ENCODE data around the gene RAN. TPM values are rescaled to one million over a fixed set of nuclear protein-coding genes. Genes with fewer than 3 reads are reported as not detected.
"Not testable (repeated sequence)": the region's sequence is repeated elsewhere in the genome, so short reads cannot be mapped to it uniquely, and the experiment has no call there.

The RAN gene
- total RNA-seq, 1 donor from 2014 or later: 227 TPM

GRCh38 chr12:130876758-130877157 is 4.9 kb downstream of the RAN start:
- H3K36me3 ChIP-seq (ENCODE audit: control insufficient read depth in 3 of 3, insufficient read depth in 3 of 3, low read length in 3 of 3): peaks cover 29 to 45% (median 36%) of the 10 kb centered on the region in 3 donors
- H3K4me3 ChIP-seq (ENCODE audit: low read length in 3 of 3): no peak overlapping the region
- no peak overlapping the region for H3K27ac ChIP-seq (ENCODE audit: low read depth, low read length)
- peaks cover 8 to 12% (median 11%) of the 10 kb centered on the region in 3 donors for H3K4me1 ChIP-seq (ENCODE audit: control insufficient read depth in 3 of 3, insufficient read depth in 3 of 3, low read length in 3 of 3)
- H3K27me3 ChIP-seq (ENCODE audit: control insufficient read depth in 3 of 3, insufficient read depth in 3 of 3, low read length in 3 of 3): no peaks in the 10 kb centered on the region
- no peak overlapping the region for H3K9ac ChIP-seq (ENCODE audit: low read depth in 1 of 3, low read length in 3 of 3)
- no peaks in the 10 kb centered on the region for H3K9me3 ChIP-seq (ENCODE audit: control insufficient read depth in 3 of 3, low read length in 3 of 3)

DNA sequence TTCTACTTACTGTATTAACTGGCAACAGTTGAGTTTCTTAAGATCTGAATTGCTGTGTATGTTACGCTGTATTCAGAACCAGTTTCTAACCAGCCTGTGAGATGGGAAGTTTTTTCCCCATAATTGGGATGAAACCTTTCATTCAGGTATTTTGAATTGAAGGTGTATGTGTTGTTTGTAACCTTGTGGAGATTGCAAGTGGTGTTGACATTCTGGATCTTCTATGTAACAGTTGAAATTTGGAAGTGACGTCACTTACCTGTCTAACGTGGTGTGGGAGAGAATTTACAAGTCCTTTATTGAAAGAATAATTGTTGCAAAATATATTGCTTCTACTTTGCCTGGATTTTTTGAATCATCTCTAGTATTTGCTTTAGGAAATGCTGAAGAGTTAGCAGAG is 5.5 kb downstream of the RAN start:
- H3K4me1 ChIP-seq (ENCODE audit: control insufficient read depth in 3 of 3, insufficient read depth in 3 of 3, low read length in 3 of 3): peaks cover 8 to 12% (median 11%) of the 10 kb centered on the region in 3 donors
- H3K36me3 ChIP-seq (ENCODE audit: control insufficient read depth in 3 of 3, insufficient read depth in 3 of 3, low read length in 3 of 3): peaks cover 29 to 45% (median 36%) of the 10 kb centered on the region in 3 donors
- no peaks in the 10 kb centered on the region for H3K9me3 ChIP-seq (ENCODE audit: control insufficient read depth in 3 of 3, low read length in 3 of 3)
- no peak overlapping the region for H3K4me3 ChIP-seq (ENCODE audit: low read length in 3 of 3)
- H3K27me3 ChIP-seq (ENCODE audit: control insufficient read depth in 3 of 3, insufficient read depth in 3 of 3, low read length in 3 of 3): no peaks in the 10 kb centered on the region
- no peak overlapping the region for H3K27ac ChIP-seq (ENCODE audit: low read depth, low read length)
- H3K9ac ChIP-seq (ENCODE audit: low read depth in 1 of 3, low read length in 3 of 3): no peak overlapping the region

DNA sequence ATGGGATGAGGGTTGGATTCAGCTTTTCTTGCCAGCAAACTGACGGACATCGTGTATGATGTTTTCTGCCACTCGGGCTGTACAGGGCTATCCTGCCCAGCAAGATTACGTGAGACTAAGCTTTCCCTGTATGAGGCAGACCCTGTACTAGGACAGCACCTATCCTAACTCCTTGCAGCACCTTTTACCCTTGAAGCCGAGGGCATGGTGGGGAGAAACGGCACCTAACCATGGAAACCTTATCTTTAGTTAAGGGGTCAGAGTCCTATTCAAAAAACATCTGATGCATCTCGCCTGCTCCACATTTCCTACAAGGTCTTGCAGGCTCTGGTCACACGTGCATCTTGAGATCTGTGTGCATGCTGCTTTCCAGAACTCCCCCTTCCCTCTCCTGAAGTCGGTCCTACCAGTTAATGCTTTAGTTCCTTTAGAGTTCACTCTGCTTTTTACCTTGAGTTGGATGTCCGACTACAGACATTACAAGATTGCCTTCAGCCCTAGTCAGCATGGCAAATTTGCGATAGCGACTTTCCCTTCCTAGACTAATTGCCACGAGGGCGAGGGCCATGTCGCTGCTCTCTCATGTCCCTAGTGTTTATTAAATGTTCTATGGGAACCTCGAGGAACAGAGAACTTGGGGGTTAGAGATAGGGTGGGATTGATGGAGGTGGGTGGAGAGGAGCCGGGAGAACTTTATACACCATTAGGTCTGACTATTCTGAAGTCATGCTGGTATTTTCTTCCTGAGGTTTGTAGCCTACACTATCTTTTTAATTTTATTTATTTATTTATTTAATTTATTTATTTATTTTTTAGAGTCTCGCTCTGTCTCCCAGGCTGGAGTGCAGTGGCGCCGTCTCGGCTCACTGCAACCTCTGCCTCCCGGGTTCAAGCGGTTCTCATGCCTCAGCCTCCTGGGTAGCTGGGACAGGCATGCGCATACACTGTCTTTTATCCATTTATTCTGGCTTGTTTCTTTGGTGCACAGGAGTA is 6.6 kb downstream of the RAN start:
- Histone ChIP-seq H3K9me3 (ENCODE audit: control insufficient read depth in 3 of 3, low read length in 3 of 3) (no peaks in the 10 kb centered on the region), H3K36me3 (ENCODE audit: control insufficient read depth in 3 of 3, insufficient read depth in 3 of 3, low read length in 3 of 3) (peaks cover 25 to 39% (median 35%) of the 10 kb centered on the region in 3 donors), H3K4me1 (ENCODE audit: control insufficient read depth in 3 of 3, insufficient read depth in 3 of 3, low read length in 3 of 3) (peaks cover 0 to 2% (median 2%) of the 10 kb centered on the region in 3 donors), H3K9ac (ENCODE audit: low read depth in 1 of 3, low read length in 3 of 3) (no peak overlapping the region), H3K27me3 (ENCODE audit: control insufficient read depth in 3 of 3, insufficient read depth in 3 of 3, low read length in 3 of 3) (no peaks in the 10 kb centered on the region), H3K27ac (ENCODE audit: low read depth, low read length) (no peak overlapping the region), H3K4me3 (ENCODE audit: low read length in 3 of 3) (no peak overlapping the region)

GRCh38 chr12:130879212-130879686 is 7.4 kb downstream of the RAN start:
- H3K4me3 ChIP-seq (ENCODE audit: low read length in 3 of 3): no peak overlapping the region

DNA sequence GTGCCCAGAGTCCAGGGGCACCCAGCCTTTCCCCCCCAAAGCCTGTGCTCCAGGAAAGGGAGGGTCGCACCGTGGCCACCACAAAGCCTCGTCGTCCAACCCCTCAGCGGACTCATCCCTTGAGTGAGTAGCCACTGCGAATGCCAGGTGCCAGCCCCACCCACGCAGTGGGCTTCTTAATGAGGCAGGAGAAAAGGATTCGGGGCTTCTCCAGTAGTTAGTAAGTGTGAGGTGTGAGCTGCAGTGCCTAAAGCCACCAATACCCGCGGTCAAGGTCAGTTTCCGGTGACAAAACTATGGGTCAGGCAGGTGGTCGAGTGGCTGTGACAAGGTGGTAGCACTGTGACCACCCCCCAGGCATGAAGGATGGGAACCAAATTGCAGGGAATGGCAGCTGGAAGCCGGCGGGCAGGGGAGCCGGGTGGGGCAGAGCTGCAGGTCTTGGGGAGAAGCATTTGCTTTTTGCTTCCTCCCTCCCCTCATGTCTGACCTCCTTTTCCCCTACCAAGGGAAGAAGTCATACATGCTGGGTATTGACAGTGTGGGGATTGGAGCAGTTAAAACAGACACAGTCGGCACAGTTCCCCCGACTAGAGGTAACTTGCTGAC is 8.0 kb downstream of the RAN start:
- Histone ChIP-seq H3K27me3 (ENCODE audit: control insufficient read depth in 3 of 3, insufficient read depth in 3 of 3, low read length in 3 of 3) (no peaks in the 10 kb centered on the region), H3K9ac (ENCODE audit: low read depth in 1 of 3, low read length in 3 of 3) (peak overlapping the region in 2 of 3 donors; percentile 33 to 50), H3K27ac (ENCODE audit: low read depth, low read length) (no peak overlapping the region), H3K36me3 (ENCODE audit: control insufficient read depth in 3 of 3, insufficient read depth in 3 of 3, low read length in 3 of 3) (peaks cover 11 to 25% (median 22%) of the 10 kb centered on the region in 3 donors), H3K4me1 (ENCODE audit: control insufficient read depth in 3 of 3, insufficient read depth in 3 of 3, low read length in 3 of 3) (no peaks in the 10 kb centered on the region), H3K4me3 (ENCODE audit: low read length in 3 of 3) (peak overlapping the region in 2 of 3 donors; percentile 20 to 40), H3K9me3 (ENCODE audit: control insufficient read depth in 3 of 3, low read length in 3 of 3) (no peaks in the 10 kb centered on the region)

More at GRCh38 chr12:130879212-130879686, 7.4 kb downstream of the RAN start:
- Histone ChIP-seq H3K27me3 (ENCODE audit: control insufficient read depth in 3 of 3, insufficient read depth in 3 of 3, low read length in 3 of 3) (no peaks in the 10 kb centered on the region), H3K9me3 (ENCODE audit: control insufficient read depth in 3 of 3, low read length in 3 of 3) (no peaks in the 10 kb centered on the region), H3K4me1 (ENCODE audit: control insufficient read depth in 3 of 3, insufficient read depth in 3 of 3, low read length in 3 of 3) (no peaks in the 10 kb centered on the region), H3K27ac (ENCODE audit: low read depth, low read length) (no peak overlapping the region), H3K9ac (ENCODE audit: low read depth in 1 of 3, low read length in 3 of 3) (no peak overlapping the region), H3K36me3 (ENCODE audit: control insufficient read depth in 3 of 3, insufficient read depth in 3 of 3, low read length in 3 of 3) (peaks cover 17 to 31% (median 28%) of the 10 kb centered on the region in 3 donors)

GRCh38 chr12:130880411-130880885 is 8.6 kb downstream of the RAN start:
- no peaks in the 10 kb centered on the region for H3K4me1 ChIP-seq (ENCODE audit: control insufficient read depth in 3 of 3, insufficient read depth in 3 of 3, low read length in 3 of 3)
- H3K9ac ChIP-seq (ENCODE audit: low read depth in 1 of 3, low read length in 3 of 3): peak overlapping the region in 1 of 3 donors; percentile 50
- H3K27ac ChIP-seq (ENCODE audit: low read depth, low read length): no peak overlapping the region
- peak overlapping the region; percentile 20 to 40 (median 24) for H3K4me3 ChIP-seq (ENCODE audit: low read length in 3 of 3)
- H3K36me3 ChIP-seq (ENCODE audit: control insufficient read depth in 3 of 3, insufficient read depth in 3 of 3, low read length in 3 of 3): peaks cover 6 to 19% (median 17%) of the 10 kb centered on the region in 3 donors
- no peaks in the 10 kb centered on the region for H3K27me3 ChIP-seq (ENCODE audit: control insufficient read depth in 3 of 3, insufficient read depth in 3 of 3, low read length in 3 of 3)
- no peaks in the 10 kb centered on the region for H3K9me3 ChIP-seq (ENCODE audit: control insufficient read depth in 3 of 3, low read length in 3 of 3)

DNA sequence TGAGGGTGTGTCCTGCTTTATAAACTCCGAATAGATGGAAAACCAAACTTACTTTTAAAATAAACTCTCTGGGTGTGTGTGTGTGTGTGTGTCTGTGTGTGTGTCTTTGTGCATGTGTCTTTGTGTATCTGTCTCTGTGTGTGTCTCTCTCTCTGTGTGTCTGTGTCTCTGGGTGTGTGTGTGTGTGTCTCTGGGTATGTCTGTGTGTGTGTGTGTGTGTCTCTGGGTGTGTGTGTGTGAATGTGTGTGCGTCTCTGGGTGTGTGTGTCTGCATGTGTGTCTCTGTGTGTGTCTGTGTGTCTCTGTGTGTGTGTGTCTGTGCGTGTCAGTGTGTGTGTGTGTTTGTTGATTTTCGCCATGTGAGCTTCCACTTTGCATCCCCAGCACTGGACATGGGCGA is 9.2 kb downstream of the RAN start:
- H3K4me3 ChIP-seq (ENCODE audit: low read length in 3 of 3): no peak overlapping the region

DNA sequence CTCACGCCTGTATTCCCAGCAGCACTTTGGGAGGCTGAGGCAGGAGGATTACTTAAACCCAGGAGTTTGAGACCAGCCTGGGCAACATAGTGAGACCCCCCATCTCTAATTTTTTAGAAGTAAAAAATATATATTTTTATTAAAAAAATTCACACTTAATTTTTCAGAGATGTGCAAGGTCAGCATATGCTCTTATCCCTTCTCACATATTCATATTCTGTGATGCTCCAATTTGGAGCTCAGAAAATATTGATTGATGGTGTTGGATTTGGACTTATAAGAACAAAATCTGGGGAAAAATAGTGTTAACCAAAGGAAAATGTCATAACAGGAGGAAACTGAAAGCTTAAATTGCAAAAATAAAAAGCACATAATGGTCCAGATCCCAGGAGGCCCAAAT is 9.7 kb downstream of the RAN start:
- H3K27ac ChIP-seq (ENCODE audit: low read depth, low read length): no peak overlapping the region
- H3K4me3 ChIP-seq (ENCODE audit: low read length in 3 of 3): no peak overlapping the region
- H3K9ac ChIP-seq (ENCODE audit: low read depth in 1 of 3, low read length in 3 of 3): no peak overlapping the region
- peaks cover 0 to 8% (median 8%) of the 10 kb centered on the region in 3 donors for H3K36me3 ChIP-seq (ENCODE audit: control insufficient read depth in 3 of 3, insufficient read depth in 3 of 3, low read length in 3 of 3)
- no peaks in the 10 kb centered on the region for H3K4me1 ChIP-seq (ENCODE audit: control insufficient read depth in 3 of 3, insufficient read depth in 3 of 3, low read length in 3 of 3)
- no peaks in the 10 kb centered on the region for H3K27me3 ChIP-seq (ENCODE audit: control insufficient read depth in 3 of 3, insufficient read depth in 3 of 3, low read length in 3 of 3)
- no peaks in the 10 kb centered on the region for H3K9me3 ChIP-seq (ENCODE audit: control insufficient read depth in 3 of 3, low read length in 3 of 3)

More for the DNA sequence above, 9.2 kb downstream of the RAN start:
- Histone ChIP-seq H3K27ac (ENCODE audit: low read depth, low read length) (no peak overlapping the region), H3K9me3 (ENCODE audit: control insufficient read depth in 3 of 3, low read length in 3 of 3) (no peaks in the 10 kb centered on the region), H3K27me3 (ENCODE audit: control insufficient read depth in 3 of 3, insufficient read depth in 3 of 3, low read length in 3 of 3) (no peaks in the 10 kb centered on the region), H3K9ac (ENCODE audit: low read depth in 1 of 3, low read length in 3 of 3) (no peak overlapping the region), H3K4me1 (ENCODE audit: control insufficient read depth in 3 of 3, insufficient read depth in 3 of 3, low read length in 3 of 3) (no peaks in the 10 kb centered on the region), H3K36me3 (ENCODE audit: control insufficient read depth in 3 of 3, insufficient read depth in 3 of 3, low read length in 3 of 3) (peaks cover 3 to 13% (median 13%) of the 10 kb centered on the region in 3 donors)

GRCh38 chr12:130887190-130887589 is 15.3 kb downstream of the RAN start:
- H3K27me3 ChIP-seq (ENCODE audit: control insufficient read depth in 3 of 3, insufficient read depth in 3 of 3, low read length in 3 of 3); H3K9ac ChIP-seq (ENCODE audit: low read depth in 1 of 3, low read length in 3 of 3); H3K9me3 ChIP-seq (ENCODE audit: control insufficient read depth in 3 of 3, low read length in 3 of 3); H3K4me3 ChIP-seq (ENCODE audit: low read length in 3 of 3); H3K36me3 ChIP-seq (ENCODE audit: control insufficient read depth in 3 of 3, insufficient read depth in 3 of 3, low read length in 3 of 3); H3K4me1 ChIP-seq (ENCODE audit: control insufficient read depth in 3 of 3, insufficient read depth in 3 of 3, low read length in 3 of 3); H3K27ac ChIP-seq (ENCODE audit: low read depth, low read length): not testable (repeated sequence)

Data from skeletal muscle tissue (tissue), 4 donors.